Glutamatergic neuron (in vitro differentiated cells): ENCODE data around the gene RPS19. TPM values are rescaled to one million over a fixed set of nuclear protein-coding genes. Genes with fewer than 3 reads are reported as not detected.

Experiments used
- DNase-seq: peaks from one replicate; pipeline ENCODE4 v3.0.0; 2022
- H3K27ac Mint-ChIP-seq: one replicate; pipeline ENCODE4 v1.8.0; 2020; ENCODE audit warnings: mild to moderate bottlenecking, mixed read lengths, inconsistent platforms; ENCODE audit not compliant: unreplicated experiment
- H3K27me3 Mint-ChIP-seq: one replicate; pipeline ENCODE4 v1.8.0; 2020; ENCODE audit warnings: mild to moderate bottlenecking, moderate library complexity, mixed read lengths, inconsistent platforms; ENCODE audit not compliant: unreplicated experiment
- H3K36me3 Mint-ChIP-seq: one replicate; pipeline ENCODE4 v1.8.0; 2020; ENCODE audit warnings: mild to moderate bottlenecking, mixed read lengths, inconsistent platforms; ENCODE audit not compliant: unreplicated experiment
- H3K4me1 Mint-ChIP-seq: one replicate; pipeline ENCODE4 v1.8.0; 2020; ENCODE audit warnings: mild to moderate bottlenecking, low read depth, mixed read lengths, inconsistent platforms; ENCODE audit not compliant: unreplicated experiment
- H3K4me3 Mint-ChIP-seq: one replicate; pipeline ENCODE4 v1.8.0; 2020; ENCODE audit warnings: mild to moderate bottlenecking, mixed read lengths, inconsistent platforms; ENCODE audit not compliant: unreplicated experiment
- H3K9me3 Mint-ChIP-seq: one replicate; pipeline ENCODE4 v1.8.0; 2020; ENCODE audit warnings: mild to moderate bottlenecking, moderate library complexity, mixed read lengths, inconsistent platforms; ENCODE audit not compliant: unreplicated experiment
- total RNA-seq: library from RNA; stranded (reverse); fragmentation: NEBNext Ultra II Directional; extraction: Animal tissue kit (Norgen Biotek cat#: 25700); gene quantifications from one replicate; pipeline ENCODE4 v1.2.1, GENCODE V29; 2021; ENCODE audit not compliant: unreplicated experiment
- TF ChIP-seq, protein P1 (sequence below): fragments of 200-600 bp; sonication (generic); IDR thresholded peaks from one replicate; pipeline ENCODE4 v1.5.0; 2021; ENCODE audit not compliant: partially characterized antibody, unreplicated experiment

RPS19 gene
- total RNA-seq, 1 donor from 2014 or later, result 1,637 TPM

DNA sequence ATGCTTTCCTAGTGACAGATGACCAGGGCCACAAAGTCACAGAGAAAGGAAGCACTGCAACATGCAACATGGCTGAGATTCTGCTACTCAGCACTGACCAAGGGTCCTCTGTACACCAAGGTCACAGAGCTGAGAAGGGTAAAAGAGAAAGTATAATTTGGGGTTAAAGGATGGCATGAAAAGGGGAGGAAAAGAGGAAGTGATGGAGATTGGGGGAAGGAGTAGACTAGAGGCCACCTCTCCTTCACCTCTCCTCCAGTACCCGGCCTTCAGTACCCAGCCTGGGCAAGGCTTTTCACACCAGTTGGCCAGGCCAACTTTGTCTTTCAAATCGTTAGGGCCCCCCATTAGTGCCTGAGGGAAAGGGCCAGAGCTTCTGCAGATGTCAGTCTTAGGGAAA is 6.3 kb upstream of the RPS19 start:
- no peaks in the 10 kb centered on the region for H3K9me3 Mint-ChIP-seq
- H3K36me3 Mint-ChIP-seq, result no peaks in the 10 kb centered on the region
- TF ChIP-seq, protein P1, sequence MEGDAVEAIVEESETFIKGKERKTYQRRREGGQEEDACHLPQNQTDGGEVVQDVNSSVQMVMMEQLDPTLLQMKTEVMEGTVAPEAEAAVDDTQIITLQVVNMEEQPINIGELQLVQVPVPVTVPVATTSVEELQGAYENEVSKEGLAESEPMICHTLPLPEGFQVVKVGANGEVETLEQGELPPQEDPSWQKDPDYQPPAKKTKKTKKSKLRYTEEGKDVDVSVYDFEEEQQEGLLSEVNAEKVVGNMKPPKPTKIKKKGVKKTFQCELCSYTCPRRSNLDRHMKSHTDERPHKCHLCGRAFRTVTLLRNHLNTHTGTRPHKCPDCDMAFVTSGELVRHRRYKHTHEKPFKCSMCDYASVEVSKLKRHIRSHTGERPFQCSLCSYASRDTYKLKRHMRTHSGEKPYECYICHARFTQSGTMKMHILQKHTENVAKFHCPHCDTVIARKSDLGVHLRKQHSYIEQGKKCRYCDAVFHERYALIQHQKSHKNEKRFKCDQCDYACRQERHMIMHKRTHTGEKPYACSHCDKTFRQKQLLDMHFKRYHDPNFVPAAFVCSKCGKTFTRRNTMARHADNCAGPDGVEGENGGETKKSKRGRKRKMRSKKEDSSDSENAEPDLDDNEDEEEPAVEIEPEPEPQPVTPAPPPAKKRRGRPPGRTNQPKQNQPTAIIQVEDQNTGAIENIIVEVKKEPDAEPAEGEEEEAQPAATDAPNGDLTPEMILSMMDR, result no peak
- H3K27me3 Mint-ChIP-seq, result peaks cover 7% of the 10 kb centered on the region
- no peak for DNase-seq
- no peak overlapping the region for H3K4me3 Mint-ChIP-seq
- H3K27ac Mint-ChIP-seq, result no peak overlapping the region
- H3K4me1 Mint-ChIP-seq, result peaks cover 12% of the 10 kb centered on the region

DNA sequence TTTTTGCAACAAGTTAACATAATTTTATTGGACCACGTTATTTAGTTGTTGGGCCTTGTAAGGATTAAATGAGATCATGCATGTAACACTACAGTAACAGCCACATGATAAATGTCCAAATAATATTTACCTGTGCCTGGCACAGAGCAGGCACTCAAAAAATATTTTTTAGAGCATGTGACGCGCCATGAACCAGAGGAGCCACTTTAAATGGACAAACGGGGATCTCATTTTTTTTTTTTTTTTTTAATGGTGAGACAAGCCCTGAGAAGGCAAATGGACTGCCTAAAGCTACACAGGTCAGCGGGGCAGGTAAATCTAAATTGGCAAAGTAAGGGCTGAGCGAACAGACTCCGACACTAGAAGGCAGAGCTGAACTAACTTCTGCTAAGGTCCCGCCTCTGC is 840 bp upstream of the RPS19 start:
- H3K4me1 Mint-ChIP-seq, result peaks cover 15% of the 10 kb centered on the region
- peak overlapping the region; percentile 99 for H3K4me3 Mint-ChIP-seq
- peaks cover 20% of the 10 kb centered on the region for H3K9me3 Mint-ChIP-seq
- H3K27me3 Mint-ChIP-seq, result peaks cover 24% of the 10 kb centered on the region
- TF ChIP-seq, protein P1, result no peak
- H3K27ac Mint-ChIP-seq, result peak overlapping the region; percentile 98
- no peaks in the 10 kb centered on the region for H3K36me3 Mint-ChIP-seq
- no peak for DNase-seq

DNA sequence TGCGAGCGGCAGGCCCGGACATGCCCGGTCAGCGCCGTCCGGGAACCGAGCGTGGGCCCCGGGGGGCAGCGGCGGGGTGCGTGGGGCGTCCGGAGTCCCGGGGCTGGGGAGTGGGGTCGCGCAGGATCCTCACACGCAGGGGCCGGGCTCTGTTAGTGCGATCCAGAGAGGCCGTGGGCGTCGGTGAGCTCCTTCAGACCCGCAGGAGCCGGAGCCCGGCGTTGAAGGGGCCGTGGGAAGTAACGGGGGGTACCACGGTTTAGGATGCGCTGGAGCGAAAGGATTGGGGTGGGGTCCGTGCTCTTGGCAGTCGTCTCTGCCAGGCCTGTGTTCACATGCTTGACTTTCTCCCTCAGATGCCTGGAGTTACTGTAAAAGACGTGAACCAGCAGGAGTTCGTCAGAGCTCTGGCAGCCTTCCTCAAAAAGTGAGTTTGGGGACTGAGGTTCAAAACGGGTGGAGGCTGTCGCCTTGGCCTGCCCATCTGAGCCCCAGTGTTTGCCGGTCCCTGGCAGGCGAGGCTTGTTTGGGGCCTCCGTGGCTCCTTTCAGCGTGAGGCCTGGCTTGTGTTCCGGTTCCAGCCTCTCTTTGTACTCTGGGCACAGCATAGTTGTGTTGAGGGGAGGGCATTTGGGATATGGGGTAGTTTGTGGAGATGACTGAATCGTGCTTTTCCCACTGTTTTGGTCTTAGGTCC is 512 bp downstream of the RPS19 start:
- TF ChIP-seq, protein P1, result no peak
- Mint-ChIP-seq H3K4me1 (peaks cover 18% of the 10 kb centered on the region), H3K4me3 (peak overlapping the region; percentile 96), H3K27ac (peak overlapping the region; percentile 95), H3K9me3 (peaks cover 20% of the 10 kb centered on the region), H3K36me3 (no peaks in the 10 kb centered on the region), H3K27me3 (peaks cover 22% of the 10 kb centered on the region)
- no peak for DNase-seq

DNA sequence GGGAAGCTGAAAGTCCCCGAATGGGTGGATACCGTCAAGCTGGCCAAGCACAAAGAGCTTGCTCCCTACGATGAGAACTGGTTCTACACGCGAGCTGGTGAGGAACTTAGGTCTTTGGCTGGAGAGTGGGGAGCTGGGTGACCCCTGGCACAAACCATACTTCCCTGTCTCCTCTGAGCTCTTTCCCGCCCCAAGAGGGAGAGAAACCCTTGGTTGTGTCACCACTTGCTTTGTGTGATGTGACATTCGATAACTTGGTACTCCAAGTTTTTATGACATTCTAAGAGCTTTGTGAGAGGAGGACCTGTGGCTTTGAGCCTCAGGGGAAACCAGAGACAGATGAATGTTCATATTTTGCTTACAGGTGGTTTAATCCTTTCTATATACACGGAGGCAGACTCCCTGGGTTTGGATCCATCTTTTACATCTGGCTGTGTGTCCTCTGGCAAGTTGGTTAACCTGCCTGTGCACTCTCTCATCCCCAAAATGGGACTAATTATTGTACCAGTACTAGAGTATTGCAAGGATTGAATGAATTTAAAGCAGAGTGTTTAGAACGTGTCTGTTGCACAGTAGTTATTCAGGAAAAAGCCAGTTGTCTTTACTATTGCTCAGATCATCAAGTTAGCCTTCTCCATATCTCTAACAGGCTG is 1.2 kb downstream of the RPS19 start:
- peaks cover 18% of the 10 kb centered on the region for H3K4me1 Mint-ChIP-seq

DNA sequence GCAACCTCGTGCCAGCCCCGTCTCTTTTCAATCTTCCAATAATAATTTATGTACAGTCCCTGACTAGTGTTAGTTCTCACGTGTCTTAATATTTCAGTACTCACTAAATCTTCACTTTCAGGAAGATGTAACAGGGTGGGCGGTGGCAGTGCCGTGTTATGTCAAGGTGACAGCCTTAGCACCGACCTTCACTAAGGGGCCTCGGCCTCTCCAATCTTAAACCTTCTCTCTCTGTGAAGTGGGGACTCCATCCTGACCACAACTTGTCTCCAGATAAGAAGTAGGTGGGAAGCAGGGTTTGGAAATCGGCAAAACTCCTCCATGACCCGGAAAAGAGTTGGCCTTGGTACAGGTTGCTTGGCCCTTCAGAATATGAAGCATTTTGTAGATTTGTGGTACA is 1.8 kb downstream of the RPS19 start:
- no peak for DNase-seq
- H3K27me3 Mint-ChIP-seq, result peaks cover 22% of the 10 kb centered on the region
- peak overlapping the region; percentile 95 for H3K27ac Mint-ChIP-seq
- H3K4me1 Mint-ChIP-seq, result peaks cover 18% of the 10 kb centered on the region
- peak overlapping the region; percentile 96 for H3K4me3 Mint-ChIP-seq
- H3K36me3 Mint-ChIP-seq, result no peaks in the 10 kb centered on the region
- H3K9me3 Mint-ChIP-seq, result peaks cover 20% of the 10 kb centered on the region
- TF ChIP-seq, protein P1, result no peak

More for the DNA sequence above, 1.2 kb downstream of the RPS19 start:
- DNase-seq, result no peak
- Mint-ChIP-seq H3K36me3 (no peaks in the 10 kb centered on the region), H3K27ac (peak overlapping the region; percentile 95), H3K4me3 (peak overlapping the region; percentile 96), H3K27me3 (peaks cover 22% of the 10 kb centered on the region), H3K9me3 (peaks cover 20% of the 10 kb centered on the region)
- TF ChIP-seq, protein P1, result no peak
